K562 (cell line): Measurements from ENCODE around the gene NFATC4. TPM values are rescaled to one million over a fixed set of nuclear protein-coding genes. Genes with fewer than 3 reads are reported as not detected.

ENCODE experiments used
- ATAC-seq: fragments of 200-7000 bp; cut with Tn5 transposase; 3 replicates; pipeline ENCODE4 v1.9.1; 2020; ENCODE audit warnings: moderate library complexity
- BruUV-seq: library from RNA; stranded (reverse); fragments of 400-500 nt; replicated peaks from 2 replicates; lab custom pipeline; 2021; lab: Mats Ljungman, UMichigan
- CTCF ChIA-PET: fragments of 300-600 bp; formaldehyde crosslinking; extraction: SDS; loops from one replicate; lab custom pipeline; 2021; ENCODE audit warnings: low intra/inter-chr PET ratio; lab: Yijun Ruan, JAX
- POLR2A ChIA-PET: fragments of 300-600, 350-650 bp; sonication (Branson Sonifier 250); formaldehyde crosslinking; extraction: SDS; loops from one replicate; lab custom pipeline; 2021; ENCODE audit warnings: antibody characterized with exemption, inconsistent platforms; lab: Yijun Ruan, JAX
- DNase-seq, 4 experiments: peaks; one replicate each; pipeline versions ENCODE4 v3.0.0 to v3.0.0-alpha.2; 2011 to 2018; ENCODE audit warnings: low spot score in 3 of 4, mixed read lengths in 3 of 4; ENCODE audit errors: extremely low read depth in 1 of 4
- FAIRE-seq: peaks from 2 replicates; lab custom pipeline; 2011; peaks lifted over from hg19 to GRCh38; lab: Jason Lieb, UNC
- H2AFZ ChIP-seq: 2 replicates; pipeline ENCODE4 v1.6.0; 2011; ENCODE audit warnings: low read depth, low read length, control low read depth, inconsistent platforms
- H3K27ac ChIP-seq: fragments of 200-600 bp; 3 replicates; pipeline ENCODE4 v1.8.0; 2011; ENCODE audit warnings: low read depth, mild to moderate bottlenecking, control low read depth, inconsistent platforms, low read length, moderate library complexity, mixed read lengths; ENCODE audit errors: extremely low read depth
- H3K27me3 ChIP-seq, 2 experiments: fragments of 300-600 bp in 1 of 2; 2 replicates in 1 of 2; 3 replicates in 1 of 2; pipeline versions ENCODE4 v1.6.0 to v1.8.0; 2011; ENCODE audit warnings: inconsistent platforms in 2 of 2, low read length in 2 of 2, mild to moderate bottlenecking in 1 of 2, mixed read lengths in 1 of 2, moderate library complexity in 1 of 2; ENCODE audit not compliant: control insufficient read depth in 2 of 2, insufficient read depth in 2 of 2
- H3K36me3 ChIP-seq: fragments of 300-600 bp; 3 replicates; pipeline ENCODE4 v1.8.0; 2011; ENCODE audit warnings: mild to moderate bottlenecking, low read length, inconsistent platforms; ENCODE audit not compliant: control insufficient read depth, insufficient read depth
- H3K4me1 ChIP-seq, 2 experiments: fragments of 200-600 bp in 1 of 2; replicated peaks in 1 of 2; 2 replicates in 1 of 2; 3 replicates in 1 of 2; pipeline versions ENCODE4 v1.5.1 to v1.8.0; 2011; ENCODE audit warnings: inconsistent platforms in 2 of 2, low read length in 2 of 2, mild to moderate bottlenecking in 1 of 2, mixed read lengths in 1 of 2, moderate library complexity in 1 of 2; ENCODE audit not compliant: control insufficient read depth in 2 of 2, insufficient read depth in 2 of 2
- H3K4me2 ChIP-seq: 2 replicates; pipeline ENCODE4 v1.6.1; 2011; ENCODE audit warnings: low read length, control low read depth, inconsistent platforms, mixed read lengths; ENCODE audit not compliant: insufficient read depth
- H3K4me3 ChIP-seq: fragments of 200-600 bp; sonication (generic), shearing (Covaris generic); 2 replicates; pipeline ENCODE4 v1.5.1; 2016; ENCODE audit warnings: control low read depth, inconsistent platforms
- H3K79me2 ChIP-seq: fragments of 200-600 bp; 3 replicates; pipeline ENCODE4 v1.8.0; 2011; ENCODE audit warnings: low read length, inconsistent platforms; ENCODE audit not compliant: control insufficient read depth, insufficient read depth
- H3K9ac ChIP-seq, 2 experiments: 2 replicates each; pipeline versions ENCODE4 v1.6.0 to v1.6.1; 2011; ENCODE audit warnings: low read depth in 2 of 2, low read length in 2 of 2, control low read depth in 1 of 2, inconsistent platforms in 1 of 2, mild to moderate bottlenecking in 1 of 2, mixed read lengths in 1 of 2; ENCODE audit not compliant: insufficient read depth in 1 of 2
- H3K9me1 ChIP-seq: one replicate; pipeline ENCODE4 v1.6.0; 2011; ENCODE audit warnings: inconsistent platforms, mild to moderate bottlenecking, low read length, moderate library complexity; ENCODE audit not compliant: control insufficient read depth, insufficient read depth
- H3K9me3 ChIP-seq: replicated peaks from 2 replicates; pipeline ENCODE4 v1.5.1; 2011; ENCODE audit warnings: low read depth, low read length, inconsistent platforms; ENCODE audit not compliant: control insufficient read depth, insufficient read depth
- H4K20me1 ChIP-seq: replicated peaks from 2 replicates; pipeline ENCODE4 v1.6.1; 2011; ENCODE audit warnings: low read length, inconsistent platforms, mixed read lengths; ENCODE audit not compliant: control insufficient read depth, insufficient read depth
- KDM2B ChIP-seq: fragments of 250-450 bp; sonication (Bioruptor Pico); IDR thresholded peaks from 2 replicates; pipeline ENCODE4 v1.8.0; 2021; ENCODE audit warnings: mild to moderate bottlenecking, moderate library complexity
- PTTG1 ChIP-seq: fragments of 450-650 bp; IDR thresholded peaks from 2 replicates; pipeline ENCODE4 v1.6.1; 2016; ENCODE audit warnings: low read depth, mild to moderate bottlenecking, missing genetic modification characterization, missing compliant biosample characterization
- THRAP3 ChIP-seq: fragments of 450-650 bp; IDR thresholded peaks from 2 replicates; pipeline ENCODE4 v1.6.1; 2016; ENCODE audit warnings: mild to moderate bottlenecking, inconsistent platforms, borderline replicate concordance
- WGBS: fragments of 100-300 bp; shearing (Covaris generic); methylation state at CpG from one replicate; pipeline ENCODE4 v1.1.6; 2016; ENCODE audit warnings: low coverage, mixed read lengths; ENCODE audit not compliant: insufficient coverage; ENCODE audit errors: missing lambda C conversion rate; 5-methylcytosine and 5-hydroxymethylcytosine counted together
- in situ Hi-C: fragments of 300-500 bp; cut with MboI; formaldehyde crosslinking; loops from 4 replicates; pipeline ENCODE4 v1.15.0; 2018; ENCODE audit warnings: inconsistent platforms, mixed read lengths
- intact Hi-C: fragments of 100-400 bp; cut with micrococcal nuclease; formaldehyde crosslinking; loops from 2 replicates; pipeline ENCODE4 v1.14.2; 2022
- polyA plus RNA-seq, 8 experiments: library from polyadenylated mRNA; depleted of rRNA in 4 of 8; stranded (reverse) in 5 of 8; unstranded in 3 of 8; fragments of >200 nt; fragmentation: Nextera tagmentation in 2 of 8; fragmentation: Illumina TruSeq in 1 of 8; extraction: Ambion mirVana in 2 of 8; extraction: Trizol in 1 of 8; gene quantifications; 2 replicates each; pipeline versions ENCODE4 v1.2.1 to v1.2.3, GENCODE V29; 2011 to 2014; ENCODE audit warnings: inconsistent platforms in 1 of 8, missing spikeins in 1 of 8
- total RNA-seq, 7 experiments: library from RNA; depleted of rRNA in 6 of 7; stranded (reverse); fragments of >200 nt in 6 of 7; fragmentation: Illumina TruSeq in 2 of 7; extraction: Trizol in 2 of 7; gene quantifications; 2 replicates each; pipeline versions ENCODE4 v1.2.1 to v1.2.3, GENCODE V29; 2011 to 2021; ENCODE audit warnings: low replicate concordance in 1 of 7
- TF ChIP-seq, protein P1 (sequence below): fragments of 450-650 bp; IDR thresholded peaks from 2 replicates; pipeline ENCODE4 v1.6.1; 2016

Gene NFATC4
- total and polyA plus RNA-seq, 9 of the 15 experiments (the other 6 are each of a cell fraction or from before 2014, with no cell fraction given): 0.25 to 3.8 (median 0.78) TPM; not detected in 1

DNA sequence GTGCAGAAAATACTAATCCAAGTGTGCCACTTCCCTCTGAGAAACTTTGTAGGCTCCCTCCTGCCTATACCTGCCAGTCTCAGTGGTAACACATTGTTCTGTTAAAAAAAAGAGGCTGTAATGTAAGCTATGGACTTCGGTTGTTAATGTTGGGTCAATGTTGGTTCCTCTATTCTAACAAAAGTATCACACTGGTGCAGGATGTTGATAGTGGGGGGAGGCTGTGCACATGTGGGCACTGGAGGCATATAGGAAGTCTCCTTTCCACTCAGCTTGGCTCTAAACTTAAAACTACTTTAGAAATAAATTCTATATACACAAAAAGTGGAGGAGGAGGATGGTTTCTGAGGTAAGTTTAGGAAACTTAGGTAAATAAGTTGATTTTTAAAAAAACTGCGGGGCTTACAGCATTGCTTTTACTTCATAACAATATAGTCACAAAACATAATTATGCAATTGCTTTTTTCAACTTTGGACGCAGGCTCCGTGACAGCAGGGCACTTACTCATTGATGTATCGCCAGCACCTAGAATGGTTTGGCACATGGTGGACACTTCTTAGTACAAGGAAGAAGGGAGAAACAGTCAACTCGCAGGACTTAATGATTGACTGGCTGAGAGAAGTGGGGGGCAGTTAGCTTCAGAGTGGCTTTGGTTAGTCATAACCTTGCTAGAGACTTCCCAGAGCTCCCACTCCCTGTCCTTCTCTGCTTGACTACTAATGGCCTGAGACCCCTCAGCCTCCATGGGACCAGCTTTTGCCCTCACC lies 22.9 kb downstream of the NFATC4 start:
- H3K4me1 ChIP-seq: peaks cover 7 to 11% of the 10 kb centered on the region in 2 experiments; a peak in 3 of 5 replicates
- H4K20me1 ChIP-seq: no peaks in the 10 kb centered on the region
- ATAC-seq: no peak
- no peak for DNase-seq
- intact Hi-C loops: no loop called here
- TF ChIP-seq KDM2B (no peak), PTTG1 (tag) (no peak), THRAP3 (no peak)
- TF ChIP-seq, protein P1, sequence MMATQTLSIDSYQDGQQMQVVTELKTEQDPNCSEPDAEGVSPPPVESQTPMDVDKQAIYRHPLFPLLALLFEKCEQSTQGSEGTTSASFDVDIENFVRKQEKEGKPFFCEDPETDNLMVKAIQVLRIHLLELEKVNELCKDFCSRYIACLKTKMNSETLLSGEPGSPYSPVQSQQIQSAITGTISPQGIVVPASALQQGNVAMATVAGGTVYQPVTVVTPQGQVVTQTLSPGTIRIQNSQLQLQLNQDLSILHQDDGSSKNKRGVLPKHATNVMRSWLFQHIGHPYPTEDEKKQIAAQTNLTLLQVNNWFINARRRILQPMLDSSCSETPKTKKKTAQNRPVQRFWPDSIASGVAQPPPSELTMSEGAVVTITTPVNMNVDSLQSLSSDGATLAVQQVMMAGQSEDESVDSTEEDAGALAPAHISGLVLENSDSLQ: peak; percentile 21; the same call in 1 of the 2 replicates
- no peak overlapping the region for H3K4me2 ChIP-seq
- no peaks in the 10 kb centered on the region for H3K9me1 ChIP-seq
- no peaks in the 10 kb centered on the region for H3K9me3 ChIP-seq
- peak overlapping the region; percentile 64 for H2AFZ ChIP-seq
- FAIRE-seq: no peak
- H3K36me3 ChIP-seq: no peaks in the 10 kb centered on the region; the same call in 2 of the 3 replicates
- peak overlapping the region in 1 of 2 experiments; percentile 68; a peak in 2 of 4 replicates for H3K9ac ChIP-seq
- no peak overlapping the region for H3K4me3 ChIP-seq
- no peaks in the 10 kb centered on the region for H3K79me2 ChIP-seq
- BruUV-seq: no TSS peak
- H3K27me3 ChIP-seq: no peaks in the 10 kb centered on the region
- ChIA-PET POLR2A (no interaction called here), CTCF (no interaction called here)
- no peak overlapping the region; the same call in 2 of the 3 replicates for H3K27ac ChIP-seq
- WGBS: 60% methylated on average over 6 of the region's 6 CpGs
- in situ Hi-C loops: no loop called here
